ENCODE measurements around the gene TENM4. TPM values are rescaled to one million over a fixed set of nuclear protein-coding genes. Genes with fewer than 3 reads are reported as not detected.

TENM4 gene
- total and polyA plus RNA-seq, 4 donors = 0.02 to 0.33 (median 0.14) TPM

DNA sequence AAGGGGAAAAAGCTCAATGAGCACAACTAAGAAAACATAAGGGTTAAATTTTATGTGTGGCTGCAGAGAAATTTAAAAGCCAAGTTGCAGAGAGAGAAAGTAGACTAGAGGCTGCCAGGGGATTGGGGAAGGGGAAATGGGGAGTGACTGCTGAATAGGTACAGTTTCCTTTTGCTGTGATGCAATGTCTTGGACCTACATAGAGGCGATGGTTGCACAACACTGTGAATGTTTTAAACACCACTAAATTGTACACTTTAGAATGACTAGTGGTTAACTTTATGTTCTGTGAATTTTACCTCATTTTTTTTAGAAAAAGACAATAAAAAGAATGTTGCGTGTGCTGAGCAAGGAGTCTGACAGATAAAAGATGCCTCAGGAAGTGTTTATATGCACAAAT, 36.5 kb downstream of the TENM4 start:
- H3K36me3 ChIP-seq (ENCODE audit: control insufficient read depth in 4 of 4, insufficient read depth in 3 of 4, low read depth in 1 of 4, low read length in 3 of 4) = no peaks in the 10 kb centered on the region
- peaks cover 0 to 3% (median 2%) of the 10 kb centered on the region in 4 donors for H3K27me3 ChIP-seq (ENCODE audit: control insufficient read depth in 4 of 4, insufficient read depth in 4 of 4, low read length in 3 of 4)
- no peak for DNase-seq (ENCODE audit: low spot score)
- H3K27ac ChIP-seq (ENCODE audit: low read depth in 1 of 2, low read length in 2 of 2) = no peak overlapping the region
- H3K4me3 ChIP-seq (ENCODE audit: low read depth in 1 of 3, low read length in 3 of 3) = no peak overlapping the region
- TF ChIP-seq FOXA1 (IDR thresholded peaks at IDR 0.05) (no peak), HNF4A (conservative IDR thresholded peaks at IDR 0.05) (no peak), YY1 (IDR thresholded peaks at IDR 0.05) (no peak), JUND (IDR thresholded peaks at IDR 0.05) (no peak), SP1 (IDR thresholded peaks at IDR 0.05) (no peak), NR2F2 (IDR thresholded peaks at IDR 0.05) (no peak)
- TF ChIP-seq, protein P1, sequence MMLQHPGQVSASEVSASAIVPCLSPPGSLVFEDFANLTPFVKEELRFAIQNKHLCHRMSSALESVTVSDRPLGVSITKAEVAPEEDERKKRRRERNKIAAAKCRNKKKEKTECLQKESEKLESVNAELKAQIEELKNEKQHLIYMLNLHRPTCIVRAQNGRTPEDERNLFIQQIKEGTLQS (IDR thresholded peaks at IDR 0.05) = no peak
- TF ChIP-seq, protein P2, sequence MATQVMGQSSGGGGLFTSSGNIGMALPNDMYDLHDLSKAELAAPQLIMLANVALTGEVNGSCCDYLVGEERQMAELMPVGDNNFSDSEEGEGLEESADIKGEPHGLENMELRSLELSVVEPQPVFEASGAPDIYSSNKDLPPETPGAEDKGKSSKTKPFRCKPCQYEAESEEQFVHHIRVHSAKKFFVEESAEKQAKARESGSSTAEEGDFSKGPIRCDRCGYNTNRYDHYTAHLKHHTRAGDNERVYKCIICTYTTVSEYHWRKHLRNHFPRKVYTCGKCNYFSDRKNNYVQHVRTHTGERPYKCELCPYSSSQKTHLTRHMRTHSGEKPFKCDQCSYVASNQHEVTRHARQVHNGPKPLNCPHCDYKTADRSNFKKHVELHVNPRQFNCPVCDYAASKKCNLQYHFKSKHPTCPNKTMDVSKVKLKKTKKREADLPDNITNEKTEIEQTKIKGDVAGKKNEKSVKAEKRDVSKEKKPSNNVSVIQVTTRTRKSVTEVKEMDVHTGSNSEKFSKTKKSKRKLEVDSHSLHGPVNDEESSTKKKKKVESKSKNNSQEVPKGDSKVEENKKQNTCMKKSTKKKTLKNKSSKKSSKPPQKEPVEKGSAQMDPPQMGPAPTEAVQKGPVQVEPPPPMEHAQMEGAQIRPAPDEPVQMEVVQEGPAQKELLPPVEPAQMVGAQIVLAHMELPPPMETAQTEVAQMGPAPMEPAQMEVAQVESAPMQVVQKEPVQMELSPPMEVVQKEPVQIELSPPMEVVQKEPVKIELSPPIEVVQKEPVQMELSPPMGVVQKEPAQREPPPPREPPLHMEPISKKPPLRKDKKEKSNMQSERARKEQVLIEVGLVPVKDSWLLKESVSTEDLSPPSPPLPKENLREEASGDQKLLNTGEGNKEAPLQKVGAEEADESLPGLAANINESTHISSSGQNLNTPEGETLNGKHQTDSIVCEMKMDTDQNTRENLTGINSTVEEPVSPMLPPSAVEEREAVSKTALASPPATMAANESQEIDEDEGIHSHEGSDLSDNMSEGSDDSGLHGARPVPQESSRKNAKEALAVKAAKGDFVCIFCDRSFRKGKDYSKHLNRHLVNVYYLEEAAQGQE (IDR thresholded peaks at IDR 0.05) = no peak
- TF ChIP-seq, protein P3, sequence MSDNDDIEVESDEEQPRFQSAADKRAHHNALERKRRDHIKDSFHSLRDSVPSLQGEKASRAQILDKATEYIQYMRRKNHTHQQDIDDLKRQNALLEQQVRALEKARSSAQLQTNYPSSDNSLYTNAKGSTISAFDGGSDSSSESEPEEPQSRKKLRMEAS (IDR thresholded peaks at IDR 0.05) = no peak
- H3K9me3 ChIP-seq (ENCODE audit: control insufficient read depth in 4 of 4, low read length in 3 of 4) = no peaks in the 10 kb centered on the region
- H3K4me1 ChIP-seq (ENCODE audit: control insufficient read depth in 4 of 4, insufficient read depth in 4 of 4, low read length in 3 of 4) = no peaks in the 10 kb centered on the region
- H3K9ac ChIP-seq (ENCODE audit: low read depth in 1 of 2, low read length in 2 of 2) = no peak overlapping the region
- WGBS = 48% methylated on average over 2 of the region's 2 CpGs

DNA sequence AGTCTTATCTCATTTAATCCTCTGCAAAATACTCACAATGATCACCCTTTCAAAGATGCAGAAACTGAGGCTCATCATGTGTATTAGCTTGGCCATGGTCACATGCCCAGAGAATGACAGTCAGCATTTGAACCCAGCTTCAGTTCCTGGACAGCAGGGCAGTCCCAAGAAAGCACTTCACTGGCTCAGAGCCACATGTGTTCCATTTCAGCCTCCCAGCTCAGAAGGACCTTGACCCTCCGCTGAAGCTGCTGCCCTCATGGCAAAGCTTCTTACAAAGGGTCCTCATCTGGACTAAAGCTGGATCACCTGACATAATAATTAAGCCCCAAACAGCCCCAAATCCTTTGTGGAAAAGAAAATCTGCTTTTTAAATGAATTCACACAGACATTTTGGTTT, 37.0 kb downstream of the TENM4 start:
- Histone ChIP-seq H3K27me3 (ENCODE audit: control insufficient read depth in 4 of 4, insufficient read depth in 4 of 4, low read length in 3 of 4) (peaks cover 0 to 3% (median 2%) of the 10 kb centered on the region in 4 donors), H3K4me3 (ENCODE audit: low read depth in 1 of 3, low read length in 3 of 3) (no peak overlapping the region), H3K27ac (ENCODE audit: low read depth in 1 of 2, low read length in 2 of 2) (no peak overlapping the region), H3K9ac (ENCODE audit: low read depth in 1 of 2, low read length in 2 of 2) (no peak overlapping the region), H3K4me1 (ENCODE audit: control insufficient read depth in 4 of 4, insufficient read depth in 4 of 4, low read length in 3 of 4) (no peaks in the 10 kb centered on the region), H3K36me3 (ENCODE audit: control insufficient read depth in 4 of 4, insufficient read depth in 3 of 4, low read depth in 1 of 4, low read length in 3 of 4) (no peaks in the 10 kb centered on the region), H3K9me3 (ENCODE audit: control insufficient read depth in 4 of 4, low read length in 3 of 4) (no peaks in the 10 kb centered on the region)
- 73% methylated on average over 1 of the region's 1 CpG for WGBS
- no peak for DNase-seq (ENCODE audit: low spot score)
- no peak for TF ChIP-seq RXRA (IDR thresholded peaks at IDR 0.05)
- TF ChIP-seq EGR1 (IDR thresholded peaks at IDR 0.05; ENCODE audit: low read depth in 2 of 2) = no peak

DNA sequence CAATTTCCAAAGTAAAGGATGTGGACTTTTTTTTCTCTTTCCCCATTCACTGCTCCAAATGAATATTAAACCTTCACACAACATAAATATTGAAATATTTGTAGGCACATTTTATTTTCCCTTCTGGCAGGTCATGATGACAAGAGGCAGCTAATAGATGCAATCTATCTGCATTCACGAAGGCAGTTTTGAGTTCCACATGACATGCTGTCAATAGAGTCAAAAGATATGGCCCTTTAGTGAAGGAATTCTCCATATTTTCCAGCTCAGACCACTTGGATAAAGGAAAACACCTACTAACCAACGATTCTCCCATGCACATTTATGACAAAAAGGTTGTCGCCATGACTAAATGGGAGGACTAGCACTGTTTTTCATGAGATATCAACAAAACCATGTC, 37.9 kb downstream of the TENM4 start:
- no peak overlapping the region for H3K27ac ChIP-seq (ENCODE audit: low read depth in 1 of 2, low read length in 2 of 2)
- no peaks in the 10 kb centered on the region for H3K9me3 ChIP-seq (ENCODE audit: control insufficient read depth in 4 of 4, low read length in 3 of 4)
- no peaks in the 10 kb centered on the region for H3K36me3 ChIP-seq (ENCODE audit: control insufficient read depth in 4 of 4, insufficient read depth in 3 of 4, low read depth in 1 of 4, low read length in 3 of 4)
- no peaks in the 10 kb centered on the region for H3K4me1 ChIP-seq (ENCODE audit: control insufficient read depth in 4 of 4, insufficient read depth in 4 of 4, low read length in 3 of 4)
- 73% methylated on average over 3 of the region's 3 CpGs for WGBS
- no peak for DNase-seq (ENCODE audit: low spot score)
- no peak overlapping the region for H3K4me3 ChIP-seq (ENCODE audit: low read depth in 1 of 3, low read length in 3 of 3)
- no peak overlapping the region for H3K9ac ChIP-seq (ENCODE audit: low read depth in 1 of 2, low read length in 2 of 2)
- peaks cover 0 to 3% (median 2%) of the 10 kb centered on the region in 4 donors for H3K27me3 ChIP-seq (ENCODE audit: control insufficient read depth in 4 of 4, insufficient read depth in 4 of 4, low read length in 3 of 4)
- TF ChIP-seq, protein P4, sequence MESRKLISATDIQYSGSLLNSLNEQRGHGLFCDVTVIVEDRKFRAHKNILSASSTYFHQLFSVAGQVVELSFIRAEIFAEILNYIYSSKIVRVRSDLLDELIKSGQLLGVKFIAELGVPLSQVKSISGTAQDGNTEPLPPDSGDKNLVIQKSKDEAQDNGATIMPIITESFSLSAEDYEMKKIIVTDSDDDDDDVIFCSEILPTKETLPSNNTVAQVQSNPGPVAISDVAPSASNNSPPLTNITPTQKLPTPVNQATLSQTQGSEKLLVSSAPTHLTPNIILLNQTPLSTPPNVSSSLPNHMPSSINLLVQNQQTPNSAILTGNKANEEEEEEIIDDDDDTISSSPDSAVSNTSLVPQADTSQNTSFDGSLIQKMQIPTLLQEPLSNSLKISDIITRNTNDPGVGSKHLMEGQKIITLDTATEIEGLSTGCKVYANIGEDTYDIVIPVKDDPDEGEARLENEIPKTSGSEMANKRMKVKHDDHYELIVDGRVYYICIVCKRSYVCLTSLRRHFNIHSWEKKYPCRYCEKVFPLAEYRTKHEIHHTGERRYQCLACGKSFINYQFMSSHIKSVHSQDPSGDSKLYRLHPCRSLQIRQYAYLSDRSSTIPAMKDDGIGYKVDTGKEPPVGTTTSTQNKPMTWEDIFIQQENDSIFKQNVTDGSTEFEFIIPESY (IDR thresholded peaks at IDR 0.05) = no peak
- TF ChIP-seq, protein P1 (IDR thresholded peaks at IDR 0.05) = no peak
- TF ChIP-seq NR2F2 (IDR thresholded peaks at IDR 0.05) = no peak
- no peak for TF ChIP-seq JUND (IDR thresholded peaks at IDR 0.05)
- no peak for TF ChIP-seq HNF4G (IDR thresholded peaks at IDR 0.05)
- no peak for TF ChIP-seq GABPA (IDR thresholded peaks at IDR 0.05 in 1 of 2, conservative IDR thresholded peaks at IDR 0.05 in 1 of 2)
- TF ChIP-seq FOXA1 (IDR thresholded peaks at IDR 0.05) = no peak
- TF ChIP-seq RXRA (IDR thresholded peaks at IDR 0.05) = no peak
- TF ChIP-seq FOXA2 (IDR thresholded peaks at IDR 0.05) = no peak
- no peak for TF ChIP-seq RAD21 (IDR thresholded peaks at IDR 0.05)
- TF ChIP-seq TAF1 (conservative IDR thresholded peaks at IDR 0.05) = no peak
- no peak for TF ChIP-seq YY1 (IDR thresholded peaks at IDR 0.05)
- TF ChIP-seq, protein P3 (IDR thresholded peaks at IDR 0.05) = no peak
- TF ChIP-seq, protein P2 (IDR thresholded peaks at IDR 0.05) = no peak
- TF ChIP-seq HNF4A (conservative IDR thresholded peaks at IDR 0.05) = no peak
